Lower leg skin (tissue), 3 donors: ENCODE results near the gene GATB.

Experiments used
- POLR2A ChIP-seq, 2 donors: fragments of 450-650 bp; IDR thresholded peaks; one replicate each; pipeline ENCODE4 v1.6.1; 2016 to 2017; ENCODE audit warnings: antibody characterized with exemption in 2 of 2, mild to moderate bottlenecking in 1 of 2, moderate library complexity in 1 of 2
- TF ChIP-seq, protein P1 (sequence below), 3 donors: fragments of 450-650 bp; IDR thresholded peaks; one replicate each; pipeline ENCODE4 v1.5.1; 2016; ENCODE audit warnings: antibody characterized with exemption in 3 of 3, mild to moderate bottlenecking in 3 of 3, moderate library complexity in 2 of 3

DNA sequence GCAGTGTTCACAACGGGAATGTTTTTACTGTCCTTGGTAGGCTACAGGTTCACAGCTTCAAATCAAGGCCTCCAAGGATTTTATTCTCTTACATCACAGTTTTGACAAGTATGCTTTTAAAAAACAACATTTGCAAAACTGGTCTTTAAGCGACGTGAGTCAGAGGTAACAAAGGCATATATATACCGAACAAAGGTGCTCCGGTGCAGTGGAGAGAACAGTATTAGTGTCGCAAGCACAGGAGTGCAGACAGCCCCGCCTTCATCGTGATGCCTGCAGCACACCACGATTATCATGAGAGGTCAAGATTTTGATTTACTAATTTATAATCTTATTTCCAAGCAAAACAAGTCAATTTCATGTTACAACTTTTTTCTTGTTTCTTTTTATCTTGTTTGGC, 90.8 kb downstream of the GATB start:
- TF ChIP-seq, protein P1, sequence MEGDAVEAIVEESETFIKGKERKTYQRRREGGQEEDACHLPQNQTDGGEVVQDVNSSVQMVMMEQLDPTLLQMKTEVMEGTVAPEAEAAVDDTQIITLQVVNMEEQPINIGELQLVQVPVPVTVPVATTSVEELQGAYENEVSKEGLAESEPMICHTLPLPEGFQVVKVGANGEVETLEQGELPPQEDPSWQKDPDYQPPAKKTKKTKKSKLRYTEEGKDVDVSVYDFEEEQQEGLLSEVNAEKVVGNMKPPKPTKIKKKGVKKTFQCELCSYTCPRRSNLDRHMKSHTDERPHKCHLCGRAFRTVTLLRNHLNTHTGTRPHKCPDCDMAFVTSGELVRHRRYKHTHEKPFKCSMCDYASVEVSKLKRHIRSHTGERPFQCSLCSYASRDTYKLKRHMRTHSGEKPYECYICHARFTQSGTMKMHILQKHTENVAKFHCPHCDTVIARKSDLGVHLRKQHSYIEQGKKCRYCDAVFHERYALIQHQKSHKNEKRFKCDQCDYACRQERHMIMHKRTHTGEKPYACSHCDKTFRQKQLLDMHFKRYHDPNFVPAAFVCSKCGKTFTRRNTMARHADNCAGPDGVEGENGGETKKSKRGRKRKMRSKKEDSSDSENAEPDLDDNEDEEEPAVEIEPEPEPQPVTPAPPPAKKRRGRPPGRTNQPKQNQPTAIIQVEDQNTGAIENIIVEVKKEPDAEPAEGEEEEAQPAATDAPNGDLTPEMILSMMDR (IDR thresholded peaks at IDR 0.05), result no peak
- no peak for TF ChIP-seq POLR2A (IDR thresholded peaks at IDR 0.05)
